ENCODE results near the gene B4GAT1. TPM values are rescaled to one million over a fixed set of nuclear protein-coding genes. Genes with fewer than 3 reads are reported as not detected.

The B4GAT1 gene
- polyA plus RNA-seq, 2 of the 4 experiments (the other 2 are of a cell fraction) = 11.0 to 18.0 TPM

GRCh38 chr11:66315498-66315885 lies 31.9 kb downstream of the B4GAT1 start:
- Histone ChIP-seq H3K27ac (no peak overlapping the region), H3K4me2 (no peak overlapping the region), H3K4me3 (no peak overlapping the region), H3K9me3 (no peaks in the 10 kb centered on the region), H3K4me1 (peaks cover 29% of the 10 kb centered on the region)
- CTCF ChIA-PET = interaction anchor here (0.9 to 12.2 kb wide), 5 partner anchors 17 to 73 kb away, joined by 3 to 247 read pairs (median 4); partner anchors contain the start of gene RIN1
- ATAC-seq (no peak), DNase-seq (ENCODE audit: low read depth in 1 of 2, low spot score in 1 of 2) (no peak), FAIRE-seq (no peak)
- WGBS (ENCODE audit: missing lambda C conversion rate) = 87% methylated on average over 14 of the region's 14 CpGs
- TF ChIP-seq POLR2A (IDR thresholded peaks at IDR 0.05; ENCODE audit: low read length) (no peak), PHF8 (IDR thresholded peaks at IDR 0.05; ENCODE audit: borderline replicate concordance, low read depth) (no peak), PBX3 (IDR thresholded peaks at IDR 0.05) (no peak), RFX5 (IDR thresholded peaks at IDR 0.05) (no peak), CHD2 (IDR thresholded peaks at IDR 0.05; ENCODE audit: low read length, partially characterized antibody) (no peak), USF2 (IDR thresholded peaks at IDR 0.05) (no peak), RAD21 (conservative IDR thresholded peaks at IDR 0.05 in 1 of 2, IDR thresholded peaks at IDR 0.05 in 1 of 2) (no peak), TP53 (CRISPR knock-in tag; IDR thresholded peaks at IDR 0.05) (no peak), SMC3 (IDR thresholded peaks at IDR 0.05) (no peak)
- POLR2A ChIA-PET = no interaction called here

DNA sequence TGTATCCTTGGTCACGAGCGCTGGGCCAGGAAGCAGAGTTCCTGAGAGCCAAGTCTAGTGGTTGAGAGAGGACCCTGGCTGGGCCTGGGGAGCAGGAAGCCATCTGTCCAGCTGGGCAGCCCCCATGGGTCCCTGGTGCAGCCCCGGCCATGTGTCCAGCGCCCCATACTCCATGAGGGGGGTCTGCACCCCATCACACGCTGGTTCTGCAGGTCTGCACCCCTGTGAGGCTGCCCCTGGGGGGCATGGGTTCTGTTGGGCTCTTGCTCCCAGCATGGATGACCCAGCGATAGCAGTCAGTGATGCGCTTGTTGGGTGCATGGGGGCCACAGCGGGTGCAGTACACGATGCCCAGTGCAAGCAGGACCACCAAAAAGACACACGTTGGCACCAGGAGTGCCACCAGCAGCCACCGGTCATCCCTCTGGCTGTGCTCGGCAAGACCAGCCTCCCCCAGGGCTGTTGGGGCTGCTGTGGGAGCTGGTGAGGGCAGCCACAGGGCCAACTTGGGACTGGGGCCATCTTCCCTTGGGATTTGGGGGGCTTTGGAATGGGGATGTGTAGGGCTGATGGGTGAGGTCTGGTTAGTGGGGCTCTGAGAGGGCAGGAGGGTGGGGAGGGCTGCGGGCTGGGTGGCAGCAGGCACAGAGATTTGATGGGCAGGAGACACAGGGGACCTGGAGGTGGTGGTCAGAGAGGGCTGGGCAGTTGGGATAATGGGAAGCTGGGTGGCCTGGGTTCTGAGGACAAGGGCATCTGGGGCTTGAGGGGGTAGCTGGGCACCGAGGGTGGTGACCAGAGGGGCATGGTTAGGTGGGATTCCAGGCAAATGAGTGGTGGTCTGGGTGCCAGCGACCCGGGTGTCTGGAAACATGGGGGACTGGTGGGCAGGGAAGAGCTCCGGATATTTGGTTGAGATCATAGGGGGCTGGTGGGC lies 32.6 kb downstream of the B4GAT1 start:
- CTCF ChIA-PET = interaction anchor here (0.9 to 12.2 kb wide), 7 partner anchors 10 to 74 kb away, joined by 3 to 247 read pairs (median 4); partner anchors contain the start of gene RIN1
- Histone ChIP-seq H3K4me3 (no peak overlapping the region), H3K27ac (no peak overlapping the region), H3K4me2 (no peak overlapping the region), H3K4me1 (peaks cover 29% of the 10 kb centered on the region), H3K9me3 (no peaks in the 10 kb centered on the region)
- no peak for DNase-seq (ENCODE audit: low read depth in 1 of 2, low spot score in 1 of 2)
- POLR2A ChIA-PET = no interaction called here
- TF ChIP-seq CBX2 (IDR thresholded peaks at IDR 0.05; ENCODE audit: borderline replicate concordance, low read depth) (no peak), GATA3 (IDR thresholded peaks at IDR 0.05; ENCODE audit: borderline replicate concordance) (no peak), ESRRA (IDR thresholded peaks at IDR 0.05; ENCODE audit: borderline replicate concordance, low read length) (no peak), FOSL2 (IDR thresholded peaks at IDR 0.05) (no peak), FOSL2 (CRISPR knock-in tag; IDR thresholded peaks at IDR 0.05) (no peak), HDAC2 (IDR thresholded peaks at IDR 0.05) (no peak), NR3C1 (IDR thresholded peaks at IDR 0.05) (no peak), SMC3 (IDR thresholded peaks at IDR 0.05) (no peak), FOXS1 (CRISPR knock-in tag; IDR thresholded peaks at IDR 0.05) (no peak), FOSB (CRISPR knock-in tag; IDR thresholded peaks at IDR 0.05) (no peak), SREBF2 (IDR thresholded peaks at IDR 0.05) (no peak), REST (IDR thresholded peaks at IDR 0.05) (no peak), EHMT2 (IDR thresholded peaks at IDR 0.05; ENCODE audit: low read depth) (no peak), HOXA7 (CRISPR knock-in tag; IDR thresholded peaks at IDR 0.05) (no peak), MYC (IDR thresholded peaks at IDR 0.05; ENCODE audit: borderline replicate concordance, low read length) (no peak), CEBPB (IDR thresholded peaks at IDR 0.05) (no peak), POLR2AphosphoS2 (conservative IDR thresholded peaks at IDR 0.05; ENCODE audit: low read length) (no peak), HOXB13 (CRISPR knock-in tag; IDR thresholded peaks at IDR 0.05; ENCODE audit: low read depth) (no peak), CTCF (IDR thresholded peaks at IDR 0.05) (no peak), POLR2A (IDR thresholded peaks at IDR 0.05; ENCODE audit: low read length) (no peak)
- ATAC-seq = no peak
- FAIRE-seq = no peak
- WGBS (ENCODE audit: missing lambda C conversion rate) = 77% methylated on average over 15 of the region's 17 CpGs
